Right lobe of liver (tissue), 6 donors: Measurements from ENCODE around the gene NFRKB. TPM values are rescaled to one million over a fixed set of nuclear protein-coding genes. Genes with fewer than 3 reads are reported as not detected.
A peak's percentile ranks its signal among the peaks of the same experiment; 100 is the strongest.

Experiments used
- ATAC-seq, 4 donors: fragments of 200-7000 bp; cut with Tn5 transposase; one replicate each; pipeline ENCODE4 v1.9.1; 2020; ENCODE audit warnings: mild to moderate bottlenecking in 4 of 4, moderate library complexity in 4 of 4
- DNase-seq, 3 donors: peaks; one replicate each; pipeline ENCODE4 v3.0.0-alpha.2; 2020
- H3K27ac ChIP-seq, 3 donors: fragments of 200-600 bp; one replicate each; pipeline ENCODE4 v1.8.0; 2022
- H3K27me3 ChIP-seq, 2 donors: fragments of 200-600 bp; one replicate each; pipeline ENCODE4 v1.8.0; 2022
- H3K36me3 ChIP-seq, 4 donors: fragments of 200-600 bp; sonication (generic) in 1 of 4; one replicate each; pipeline versions ENCODE4 v1.5.1 to v1.8.0; 2017 to 2022; ENCODE audit warnings: control low read depth in 1 of 4
- H3K4me1 ChIP-seq, 4 donors: fragments of 200-600 bp; sonication (generic) in 1 of 4; one replicate each; pipeline versions ENCODE4 v1.5.1 to v1.8.0; 2017 to 2022; ENCODE audit warnings: control low read depth in 1 of 4
- H3K4me3 ChIP-seq, 3 donors: fragments of 200-600 bp; one replicate each; pipeline ENCODE4 v1.8.0; 2022
- H3K9me3 ChIP-seq, 4 donors: fragments of 200-600 bp; sonication (generic) in 1 of 4; one replicate each; pipeline versions ENCODE4 v1.5.1 to v1.8.0; 2017 to 2022; ENCODE audit warnings: control low read depth in 1 of 4
- CTCF ChIP-seq, 4 donors: fragments of 200-600 bp in 3 of 4; fragments of 450-650 bp in 1 of 4; IDR thresholded peaks; one replicate each; pipeline versions ENCODE4 v1.5.1 to v1.8.0; 2016 to 2022; ENCODE audit warnings: antibody characterized with exemption in 4 of 4, mild to moderate bottlenecking in 2 of 4
- POLR2A ChIP-seq: fragments of 450-650 bp; IDR thresholded peaks from one replicate; pipeline ENCODE4 v1.6.1; 2017; ENCODE audit warnings: antibody characterized with exemption, mild to moderate bottlenecking
- WGBS: methylation state at CpG from one replicate; pipeline ENCODE4 v1.1.6; 2018; ENCODE audit warnings: low coverage, low lambda C conversion rate; ENCODE audit not compliant: insufficient coverage; ENCODE audit errors: missing lambda C conversion rate; 5-methylcytosine and 5-hydroxymethylcytosine counted together
- intact Hi-C, 2 donors: fragments of 100-400 bp; cut with DNase I; formaldehyde crosslinking; loops; one replicate each; pipeline versions ENCODE4 v1.11.2 to v1.14.1; 2022
- total RNA-seq, 6 experiments: library from RNA; depleted of rRNA in 2 of 6; stranded (reverse); fragments of >200 nt in 2 of 6; fragmentation: NEBNext Ultra II Directional in 3 of 6; extraction: Animal tissue kit (Norgen Biotek cat#: 25700) in 3 of 6; gene quantifications; one replicate each; pipeline versions ENCODE4 v1.1.0 to v1.2.4, GENCODE V29; 2016 to 2023
- donor health status: DM: no; HTN: yes; CAD: no.
- donor health status: DM: no; HTN: no; CAD: no.
- donor health status: DM: no; HTN: no; CAD: no.
- donor health status: DM: no; HTN: yes; CAD: no.
- donor health status: DM: no; HTN: yes; CAD: no.

Gene NFRKB
- total RNA-seq, 6 experiments from 2014 or later, result 9.5 to 15.0 (median 11.4) TPM

- Histone ChIP-seq H3K36me3 (peaks cover 0 to 9% (median 0%) of the 10 kb centered on the region in 4 donors), H3K9me3 (no peaks in the 10 kb centered on the region), H3K27me3 (no peaks in the 10 kb centered on the region), H3K4me1 (no peaks in the 10 kb centered on the region), H3K4me3 (no peak overlapping the region), H3K27ac (no peak overlapping the region)
- peak in 3 of 4 donors; percentile 42 to 61 (median 49) for ATAC-seq
- intact Hi-C loops, result loop anchor here in 1 of 2 donors (10.0 kb wide), 1 partner anchor 206 kb away; no protein-coding TSS in a partner anchor
- WGBS, result 61% methylated on average over 3 of the region's 3 CpGs
- TF ChIP-seq POLR2A (no peak), CTCF (IDR thresholded peaks at IDR 0.05) (no peak)
- DNase-seq, result no peak
Observed at GRCh38 chr11:129928923-129929692, 33.7 kb upstream of the NFRKB start.

- Histone ChIP-seq H3K27ac (no peak overlapping the region), H3K4me3 (no peak overlapping the region), H3K9me3 (no peaks in the 10 kb centered on the region), H3K36me3 (peaks cover 0 to 12% (median 0%) of the 10 kb centered on the region in 4 donors), H3K4me1 (no peaks in the 10 kb centered on the region), H3K27me3 (no peaks in the 10 kb centered on the region)
- 98% methylated on average over 5 of the region's 5 CpGs for WGBS
- intact Hi-C loops, result loop anchor here (5.0 to 10.0 kb wide), 2 partner anchors 210 to 212 kb away; no protein-coding TSS in a partner anchor
- no peak for TF ChIP-seq POLR2A
- TF ChIP-seq CTCF (IDR thresholded peaks at IDR 0.05), result no peak
- no peak for ATAC-seq
- DNase-seq, result no peak
Observed at GRCh38 chr11:129922674-129923073, 27.3 kb upstream of the NFRKB start.

DNA sequence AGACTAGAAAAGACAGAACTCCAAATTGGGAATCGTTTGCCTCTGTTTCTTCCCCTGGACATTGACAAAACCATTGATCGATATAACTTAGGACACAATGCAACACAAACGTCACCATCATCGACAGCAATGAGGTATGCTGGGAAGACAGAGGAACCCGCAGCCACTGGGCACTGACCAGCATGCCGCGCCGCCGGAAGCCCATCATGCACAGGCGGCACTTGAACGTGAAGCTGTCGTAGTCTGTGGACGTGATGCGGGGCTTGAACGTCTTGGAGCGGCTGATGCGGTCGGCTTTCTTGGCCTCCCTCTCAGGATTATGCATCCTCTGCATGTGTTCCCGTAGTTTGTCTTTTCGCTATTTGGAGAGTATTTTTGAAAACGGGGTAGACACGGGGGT, 23.0 kb upstream of the NFRKB start:
- H3K4me3 ChIP-seq, result no peak overlapping the region
- intact Hi-C loops, result no loop called here
- no peak for TF ChIP-seq CTCF (IDR thresholded peaks at IDR 0.05)
- 93% methylated on average over 17 of the region's 22 CpGs for WGBS
- H3K27me3 ChIP-seq, result no peaks in the 10 kb centered on the region
- H3K4me1 ChIP-seq, result no peaks in the 10 kb centered on the region
- H3K9me3 ChIP-seq, result no peaks in the 10 kb centered on the region
- DNase-seq (no peak), ATAC-seq (no peak)
- no peak overlapping the region for H3K27ac ChIP-seq
- peaks cover 0 to 27% (median 6%) of the 10 kb centered on the region in 4 donors for H3K36me3 ChIP-seq

GRCh38 chr11:129917231-129917630, 21.9 kb upstream of the NFRKB start:
- H3K27ac ChIP-seq, result no peak overlapping the region
- H3K36me3 ChIP-seq, result peaks cover 0 to 27% (median 6%) of the 10 kb centered on the region in 4 donors
- ATAC-seq, result no peak
- no peaks in the 10 kb centered on the region for H3K27me3 ChIP-seq
- no peak for DNase-seq
- TF ChIP-seq CTCF (IDR thresholded peaks at IDR 0.05) (no peak), POLR2A (no peak)
- no peaks in the 10 kb centered on the region for H3K4me1 ChIP-seq
- intact Hi-C loops, result no loop called here
- no peak overlapping the region for H3K4me3 ChIP-seq
- no peaks in the 10 kb centered on the region for H3K9me3 ChIP-seq
- WGBS, result 81% methylated on average over 2 of the region's 2 CpGs
